NK-92 (cell line): ENCODE data around the gene FCN1.

Experiments used
- DNase-seq: peaks from one replicate; lab custom pipeline; 2025; ENCODE audit not compliant: unreplicated experiment; lab: John Stamatoyannopoulos, UW

The FCN1 gene

DNA sequence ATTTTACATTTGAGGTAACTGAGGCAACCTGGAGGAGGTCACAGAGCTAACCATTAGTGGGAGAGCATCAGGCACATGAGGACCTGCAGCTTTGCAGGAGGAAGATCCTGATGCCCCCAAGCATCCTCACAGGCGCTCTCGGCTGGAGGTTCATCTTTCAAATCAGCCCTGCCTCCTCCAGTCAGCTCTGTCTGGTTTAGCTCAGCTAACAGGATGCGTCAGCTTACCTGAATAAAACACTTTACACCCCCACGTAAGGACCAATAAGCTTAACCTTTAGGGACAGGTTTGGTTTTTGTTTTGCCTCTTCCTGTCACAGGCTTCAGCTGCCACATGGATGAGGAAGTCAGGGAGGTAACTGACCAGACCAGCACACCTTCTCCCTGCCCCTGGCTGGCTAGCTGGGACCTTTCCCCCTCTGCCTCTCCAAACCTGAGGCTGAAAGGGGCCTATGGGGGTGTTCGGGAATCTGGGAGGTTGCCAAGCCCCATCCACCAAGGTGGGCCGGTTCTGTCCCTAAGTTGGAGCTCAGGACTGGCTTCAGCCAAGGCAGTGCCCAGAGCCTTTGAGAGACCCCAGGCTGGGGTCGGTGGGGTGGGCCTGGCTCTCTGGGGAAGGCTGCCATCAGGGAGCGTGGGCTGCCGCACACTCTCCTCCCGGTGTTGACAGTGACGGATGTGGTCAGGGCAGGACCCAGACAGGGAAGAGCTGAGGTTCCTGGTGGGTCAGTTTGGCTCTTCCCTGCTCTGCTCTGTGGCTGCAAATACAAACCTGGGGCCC, 20.0 kb upstream of the FCN1 start:
- DNase-seq = no peak

DNA sequence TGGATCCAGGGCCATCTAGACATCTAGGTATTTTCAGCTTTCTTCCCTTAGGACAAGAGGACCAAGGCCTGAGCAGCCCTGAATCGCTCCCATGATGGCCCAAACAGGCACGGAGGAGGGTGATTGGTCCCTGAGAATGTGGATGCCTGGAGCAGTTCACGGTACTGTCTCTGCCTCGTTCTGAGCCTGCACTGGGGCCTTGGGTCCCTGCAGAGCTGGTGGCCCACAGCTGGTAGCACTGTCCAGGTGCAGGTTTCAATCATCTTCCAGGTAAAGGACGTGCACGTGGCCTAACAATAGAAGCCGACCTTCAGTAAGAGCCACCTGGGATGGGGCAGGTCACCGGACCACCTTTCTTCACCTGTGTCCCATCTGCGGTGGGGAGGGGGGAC, 19.4 kb upstream of the FCN1 start:
- DNase-seq = no peak

DNA sequence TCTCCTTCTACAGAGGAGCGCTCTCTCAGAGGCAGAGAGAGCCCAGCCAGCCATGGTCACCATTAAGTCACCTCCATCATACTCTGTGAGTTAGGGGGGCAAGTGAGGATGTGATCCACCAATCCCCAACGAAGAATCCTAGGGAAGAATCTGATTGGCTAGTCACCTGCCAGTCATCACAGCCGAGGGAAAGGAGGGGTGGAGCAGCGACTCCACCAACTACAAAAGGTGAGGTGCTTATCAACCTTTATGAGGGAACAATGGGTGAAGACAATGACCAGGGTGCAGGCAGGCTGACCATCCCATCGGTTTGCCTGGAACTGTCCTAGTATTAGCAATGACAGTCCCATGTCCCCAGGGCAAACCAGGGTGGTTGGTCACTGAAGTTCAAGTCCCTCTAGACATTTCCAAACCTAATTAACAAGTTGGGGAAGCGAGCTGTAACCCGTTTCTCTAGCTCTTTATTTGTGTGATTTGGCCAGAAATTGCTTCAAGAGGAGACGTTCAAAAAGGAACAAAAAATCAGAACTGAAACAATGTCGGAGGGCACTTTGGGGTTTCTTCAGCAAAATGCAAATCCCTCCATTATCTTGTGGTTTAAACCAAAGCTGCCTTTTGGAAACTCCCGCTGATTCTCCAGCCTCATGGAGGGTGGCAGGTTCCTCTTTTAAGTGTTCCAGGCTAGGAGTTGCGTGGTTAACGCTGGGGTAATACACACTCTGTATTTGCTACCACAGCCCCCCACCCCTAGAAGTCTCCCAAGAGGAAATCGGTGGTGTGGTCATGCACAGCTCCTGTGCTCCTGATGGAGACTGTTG, 18.8 kb upstream of the FCN1 start:
- no peak for DNase-seq

DNA sequence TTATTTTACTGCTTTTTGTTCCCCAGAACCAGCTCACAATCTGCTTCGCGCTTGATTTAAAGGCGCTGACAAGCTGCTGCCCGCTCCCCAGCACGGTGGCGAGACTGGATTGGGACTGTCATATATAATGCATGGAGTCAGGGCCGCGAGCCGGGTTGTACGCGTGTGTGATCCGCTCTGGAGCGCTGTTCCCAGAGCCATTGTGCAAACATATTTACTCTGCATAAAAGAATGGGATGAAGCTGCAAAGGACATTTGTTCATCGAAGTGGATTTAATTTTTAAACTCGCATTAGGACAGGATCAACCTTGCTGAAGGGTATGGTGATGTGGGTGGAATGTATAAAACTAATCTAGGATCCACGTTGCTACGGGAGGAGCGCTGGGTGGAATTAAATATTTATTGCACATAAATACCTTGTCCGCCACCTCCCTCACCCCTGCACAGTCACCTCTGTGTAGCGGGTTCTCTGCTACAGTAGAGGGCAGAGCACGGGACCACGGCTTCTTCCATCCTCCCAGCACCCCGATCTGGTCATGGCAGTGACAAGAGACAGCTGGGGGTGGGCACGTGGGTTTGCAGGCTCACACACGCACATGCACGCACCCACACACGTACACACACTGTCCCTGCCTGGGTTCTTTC, 18.1 kb upstream of the FCN1 start:
- no peak for DNase-seq

DNA sequence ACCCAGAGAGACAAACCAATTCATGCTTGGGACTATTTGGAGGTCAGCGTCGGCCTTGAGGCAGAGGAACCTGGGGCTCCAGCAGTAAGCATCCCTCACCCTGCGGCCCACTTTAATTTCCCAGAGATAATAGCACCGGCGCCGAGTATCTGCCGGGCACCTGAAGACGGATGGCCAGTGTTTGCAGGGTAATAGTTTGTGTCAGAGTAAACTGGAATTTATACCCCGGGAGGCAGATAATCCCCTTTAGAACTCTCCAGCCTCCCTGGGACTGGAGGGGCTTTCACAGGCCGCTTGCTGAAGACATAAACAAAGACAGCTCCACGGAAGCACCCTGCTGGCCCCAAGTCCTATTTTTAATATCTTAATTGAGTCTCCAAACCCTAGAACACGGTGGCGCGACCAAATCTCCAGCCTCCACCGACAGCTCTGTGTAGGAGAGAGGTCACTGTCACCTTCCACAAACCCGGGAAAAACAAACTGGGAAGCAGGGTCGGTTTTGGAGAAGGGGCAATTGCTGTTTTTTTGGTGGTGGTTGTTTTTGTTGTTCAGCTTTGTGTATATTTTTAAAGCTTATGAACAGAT, 17.4 kb upstream of the FCN1 start:
- DNase-seq = no peak

DNA sequence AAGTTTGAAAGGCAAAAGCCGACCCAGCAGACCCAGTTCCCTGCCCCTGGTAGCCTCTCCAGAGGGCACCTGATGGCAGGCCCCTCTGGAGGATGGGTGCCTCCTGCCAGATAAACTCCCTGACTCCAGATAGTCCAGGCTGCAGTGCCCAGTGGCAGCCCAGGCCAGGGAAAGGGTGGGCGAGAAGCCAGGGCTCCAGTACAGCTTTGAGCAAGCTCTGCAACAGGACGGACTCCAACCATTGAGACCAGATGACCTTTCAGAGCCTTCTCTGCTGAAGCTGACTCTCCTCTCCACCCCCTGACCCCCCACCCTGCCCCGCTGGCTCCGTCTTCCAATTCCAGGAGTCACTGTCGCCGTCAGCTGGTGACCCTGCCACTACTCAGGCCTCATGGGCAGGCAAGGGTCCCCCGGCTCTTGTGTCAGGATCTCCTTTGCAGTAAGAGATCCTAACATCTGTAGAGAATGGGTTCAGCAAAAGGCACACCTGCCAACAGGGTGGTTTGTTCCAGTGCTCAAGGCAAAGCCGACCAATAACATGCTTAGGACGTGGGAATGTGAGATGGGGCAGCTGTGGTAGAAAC, 15.5 kb upstream of the FCN1 start:
- DNase-seq = no peak

DNA sequence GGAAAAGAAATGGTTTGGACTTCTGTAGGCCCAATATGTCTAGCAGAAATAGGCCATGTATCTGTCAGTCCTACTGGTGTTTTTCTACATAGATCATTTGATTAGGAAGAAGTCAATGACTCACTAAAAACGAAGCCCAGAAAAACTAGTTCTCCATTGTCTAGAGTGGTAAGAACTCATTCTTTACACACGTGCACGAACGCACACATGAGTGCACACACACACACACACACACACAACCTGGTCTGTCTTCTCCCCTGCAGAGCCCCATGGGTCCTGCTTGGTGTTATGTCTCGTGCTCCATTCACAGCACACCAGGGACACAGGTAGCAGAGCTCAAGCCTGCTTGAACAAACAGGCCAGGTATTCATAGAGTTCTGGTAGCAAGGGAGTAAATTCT, 14.9 kb upstream of the FCN1 start:
- DNase-seq = no peak

DNA sequence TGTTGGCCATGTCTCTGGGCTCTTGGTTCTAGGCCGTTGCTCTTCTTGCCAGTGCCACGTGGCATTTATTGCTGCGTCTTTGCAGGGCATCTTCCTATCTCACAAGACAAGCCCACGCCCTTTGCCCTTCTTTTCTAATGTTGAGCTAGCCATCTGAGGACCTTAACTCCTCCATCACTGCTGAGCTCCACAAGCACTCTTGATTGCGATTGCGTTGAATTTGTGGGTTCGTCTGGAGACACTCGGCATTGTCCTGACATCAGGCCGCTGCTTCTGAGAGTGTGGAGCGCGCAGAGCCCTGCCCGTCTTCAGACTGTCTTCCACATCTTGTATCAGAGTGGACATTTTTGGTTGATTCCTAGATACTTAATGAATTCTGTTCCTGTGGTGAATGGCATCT, 14.5 kb upstream of the FCN1 start:
- DNase-seq = no peak

DNA sequence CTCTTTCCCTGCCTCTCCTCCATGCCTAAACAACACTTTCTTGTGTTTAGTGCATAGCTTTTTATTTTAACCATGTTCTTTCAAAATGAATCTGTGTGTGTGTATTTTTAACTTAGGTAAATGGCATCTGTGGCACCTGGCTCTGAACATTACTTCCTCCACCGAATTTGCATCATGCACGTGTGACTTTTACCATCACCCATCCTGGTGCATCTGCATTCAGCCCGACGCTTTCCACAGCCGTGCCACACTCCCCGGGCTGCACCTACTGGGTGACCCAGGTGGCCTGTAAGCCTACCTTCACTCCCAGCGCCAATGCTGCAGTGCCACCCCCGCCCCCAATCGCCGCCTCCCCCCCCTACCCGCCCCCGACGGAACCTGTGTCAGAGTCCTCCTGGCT, 12.7 kb upstream of the FCN1 start:
- DNase-seq = no peak

DNA sequence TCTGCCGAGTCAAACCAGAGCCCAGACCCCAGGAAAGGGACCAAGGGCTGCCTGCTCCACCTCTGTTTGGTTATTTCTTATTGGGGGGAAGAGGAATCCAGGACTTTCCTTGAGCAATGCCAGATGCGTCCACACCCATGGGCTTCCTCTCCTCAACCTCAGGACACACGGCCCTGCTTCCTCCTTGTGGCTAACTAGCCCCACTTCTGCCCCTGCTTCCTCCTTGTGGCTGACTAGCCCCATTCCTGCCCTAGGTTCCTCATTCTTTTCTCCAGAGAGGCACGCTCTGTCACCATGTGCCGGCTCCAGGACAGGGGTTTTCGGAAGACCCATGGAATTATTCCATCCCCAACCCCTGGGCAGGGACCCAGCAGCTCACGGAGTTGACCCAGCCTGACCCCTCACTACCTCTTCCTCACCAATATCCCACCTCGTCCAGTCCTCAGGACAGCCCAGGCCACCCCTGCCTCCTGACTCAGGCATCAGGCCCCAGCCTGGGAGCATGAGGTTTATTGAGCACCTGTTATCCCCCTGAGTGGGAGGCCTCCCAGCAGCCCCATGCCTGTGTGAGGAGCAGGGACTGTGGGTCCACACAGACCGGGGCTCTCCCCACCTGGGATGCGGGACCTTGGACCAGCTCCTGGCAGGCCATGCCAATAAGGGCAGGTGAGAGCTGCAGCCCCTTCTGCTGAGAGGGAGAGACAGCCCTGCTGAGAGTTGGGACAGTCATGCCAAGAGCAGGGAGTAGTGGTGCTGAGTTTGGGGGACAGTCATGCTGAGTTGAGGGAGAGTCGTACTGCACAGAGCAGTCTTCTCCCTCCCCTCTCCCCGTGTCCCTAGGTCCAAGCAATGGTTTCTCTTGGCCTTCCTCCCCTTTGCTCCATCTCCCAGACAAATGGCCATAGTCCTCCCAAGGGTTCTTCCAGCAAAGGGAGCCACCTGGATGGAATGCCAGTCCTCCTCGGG, 11.8 kb upstream of the FCN1 start:
- DNase-seq = no peak

DNA sequence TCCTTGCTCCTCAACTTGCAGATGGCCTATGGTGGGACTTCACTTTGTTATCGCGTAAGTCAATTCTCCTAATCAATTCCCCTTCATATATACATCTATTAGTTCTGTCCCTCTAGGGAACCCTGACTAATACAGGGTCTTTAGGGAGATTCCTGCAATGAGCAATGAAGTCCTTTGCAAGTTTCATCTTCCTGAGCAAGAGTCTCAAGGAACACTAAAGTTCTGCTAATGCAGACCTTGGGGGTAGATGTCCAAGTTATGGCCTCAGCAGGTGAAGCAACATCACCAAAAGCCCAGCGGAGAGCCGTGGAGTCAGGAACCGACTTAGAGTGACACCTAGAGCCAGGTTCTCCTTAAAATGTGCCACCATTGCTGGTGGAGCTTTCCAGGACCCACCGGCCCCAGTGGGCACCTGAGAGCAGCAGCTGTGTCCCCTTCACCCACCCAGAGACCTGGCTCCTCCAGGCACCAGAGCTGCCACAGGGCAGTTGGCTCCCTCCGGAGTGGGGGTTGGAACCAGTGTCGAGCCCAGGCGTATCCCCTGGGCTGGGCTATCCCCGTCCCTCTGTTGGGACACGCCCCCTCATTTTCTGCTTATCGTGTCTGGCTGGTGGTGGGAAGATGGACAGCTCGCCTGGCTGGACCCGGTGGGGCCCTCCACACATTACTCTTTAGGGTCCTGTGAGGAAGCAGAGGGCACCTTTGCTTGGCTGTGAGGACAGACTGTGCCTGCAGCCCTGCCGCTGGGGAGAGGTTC, 10.9 kb upstream of the FCN1 start:
- no peak for DNase-seq

DNA sequence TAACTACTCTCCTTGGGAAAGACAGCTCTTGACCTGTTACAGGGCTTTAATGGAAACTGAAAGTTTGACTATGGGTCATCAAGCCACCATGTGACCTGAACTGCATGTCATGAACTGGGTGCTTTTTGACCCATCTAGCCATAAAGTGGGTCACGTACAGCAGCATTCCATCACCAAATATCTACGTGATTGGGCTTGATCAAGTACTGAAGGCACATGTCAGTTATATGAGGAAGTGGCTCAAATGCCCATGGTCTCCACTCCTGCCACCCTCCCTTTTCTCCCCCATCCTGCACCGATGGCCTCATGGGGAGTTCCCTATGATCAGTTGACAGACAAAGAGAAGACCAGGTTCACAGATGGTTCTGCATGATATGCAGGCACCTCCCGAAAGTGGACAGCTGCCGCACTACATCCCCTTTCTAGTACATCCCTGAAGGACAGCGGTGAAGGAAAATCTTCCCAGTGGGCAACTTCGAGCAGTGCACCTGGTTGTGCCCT, 7.3 kb upstream of the FCN1 start:
- no peak for DNase-seq

DNA sequence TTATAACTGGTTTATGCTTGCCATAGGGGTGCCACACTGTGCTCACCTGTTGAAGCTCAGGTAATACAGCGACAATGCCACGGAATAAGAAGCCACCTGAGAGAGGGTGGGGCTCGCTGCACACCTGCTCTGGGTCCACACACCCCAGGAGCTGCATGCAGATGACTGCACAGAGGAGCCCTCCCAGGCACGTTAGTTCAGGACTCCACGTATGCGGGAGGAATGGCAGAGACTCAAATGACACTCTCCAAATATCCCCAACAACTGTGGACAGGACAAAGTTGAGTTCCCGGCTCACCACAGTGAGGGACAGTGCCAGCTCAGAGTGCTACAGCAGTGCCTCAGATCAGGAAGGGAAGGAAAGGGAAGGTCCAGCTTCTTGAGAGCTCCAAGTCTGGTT, 5.8 kb upstream of the FCN1 start:
- DNase-seq = no peak

DNA sequence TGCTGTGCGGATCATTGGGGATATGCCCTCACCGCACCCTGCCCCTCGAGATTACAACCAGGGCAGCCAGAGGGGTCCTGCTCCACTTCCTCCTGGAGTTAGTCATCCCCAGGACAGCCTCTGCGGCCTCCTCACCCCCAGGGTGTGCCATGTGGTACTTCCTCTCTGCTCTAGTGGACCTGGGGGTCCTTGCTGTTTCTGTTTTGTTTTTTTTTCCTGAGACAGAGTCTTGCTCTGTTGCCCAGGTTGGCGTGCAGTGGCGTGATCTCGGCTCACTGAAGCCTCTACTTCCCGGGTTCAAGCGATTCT, 5.2 kb upstream of the FCN1 start:
- DNase-seq = no peak

DNA sequence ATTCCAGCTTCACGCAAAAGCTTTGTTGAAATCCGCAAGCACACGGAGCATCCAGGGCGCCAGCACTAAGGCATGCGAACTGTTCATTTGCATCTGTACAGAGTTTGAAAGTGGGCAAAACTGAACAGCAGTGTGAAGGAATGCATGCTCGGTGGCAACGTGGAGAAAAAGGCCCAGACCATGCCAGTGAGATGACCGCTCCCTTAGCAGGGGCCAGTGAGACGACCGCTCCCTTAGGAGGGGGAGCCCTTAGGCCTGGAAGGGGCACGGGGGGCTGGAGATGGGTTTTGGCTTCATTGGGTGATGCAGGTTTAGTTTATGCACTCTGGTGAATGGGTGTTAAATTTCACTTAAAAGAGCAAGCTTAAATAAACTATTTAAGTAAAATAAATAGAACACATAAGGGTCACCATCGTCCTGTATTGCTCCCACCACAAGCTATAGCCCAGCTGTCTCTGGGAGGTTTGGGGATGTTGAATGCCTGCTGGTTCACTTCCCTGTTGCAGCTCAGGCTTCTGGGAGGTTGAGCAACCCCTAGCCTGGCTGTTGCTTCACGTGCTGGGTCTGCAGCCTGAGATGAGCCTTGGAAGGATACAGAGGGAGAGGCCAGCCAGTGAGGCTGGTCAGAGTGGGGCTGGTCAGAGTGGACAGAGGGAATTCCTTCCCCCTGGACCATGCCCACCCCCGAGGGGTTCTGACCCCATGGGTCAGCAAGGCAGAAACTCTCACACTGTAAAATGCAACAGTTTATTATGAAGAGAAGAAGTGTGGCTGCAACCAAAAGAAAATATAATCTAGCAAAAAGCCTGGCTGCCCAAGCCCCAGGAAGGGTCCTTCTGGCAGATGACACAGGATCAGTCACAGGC, 4.6 kb upstream of the FCN1 start:
- no peak for DNase-seq

DNA sequence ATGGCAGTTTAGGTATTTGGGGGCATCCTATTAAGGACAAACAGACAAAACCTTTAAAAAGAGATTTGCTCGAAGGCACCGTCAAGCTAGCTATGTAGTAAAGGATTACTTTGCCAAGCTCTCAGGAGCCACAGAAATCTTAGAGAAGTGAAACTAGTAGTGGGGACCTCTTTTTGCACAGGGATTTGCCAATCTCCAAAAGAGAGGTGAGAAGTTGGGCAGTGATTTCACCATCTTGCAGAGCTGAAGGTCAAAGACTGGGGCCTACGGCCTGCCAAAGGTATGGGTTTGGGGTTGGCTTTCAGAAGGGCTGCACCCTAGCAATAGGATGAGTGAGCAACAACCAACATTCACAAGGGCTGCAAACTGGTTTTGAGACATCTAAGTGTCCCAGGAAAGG, 1.6 kb upstream of the FCN1 start:
- no peak for DNase-seq

DNA sequence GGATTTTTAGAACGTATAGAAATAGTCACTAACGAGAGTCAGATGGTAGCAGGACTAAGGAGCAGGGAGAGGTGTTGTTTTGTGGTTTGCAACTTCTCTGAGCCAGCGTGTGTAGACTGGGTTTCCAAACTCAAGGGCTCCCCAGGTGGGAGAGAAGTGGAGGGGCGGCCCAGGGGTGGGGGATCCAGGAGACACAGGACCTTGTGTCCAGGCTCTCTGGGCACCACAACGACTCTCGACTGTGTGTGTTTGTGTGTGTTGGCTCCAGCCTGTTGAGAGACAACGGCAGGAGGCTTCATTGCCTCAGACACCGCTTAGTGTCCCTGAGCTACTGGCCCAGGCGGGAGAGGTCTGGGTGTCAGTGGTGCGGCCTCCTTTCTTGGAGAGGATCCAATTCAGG, 934 bp upstream of the FCN1 start:
- DNase-seq = no peak

DNA sequence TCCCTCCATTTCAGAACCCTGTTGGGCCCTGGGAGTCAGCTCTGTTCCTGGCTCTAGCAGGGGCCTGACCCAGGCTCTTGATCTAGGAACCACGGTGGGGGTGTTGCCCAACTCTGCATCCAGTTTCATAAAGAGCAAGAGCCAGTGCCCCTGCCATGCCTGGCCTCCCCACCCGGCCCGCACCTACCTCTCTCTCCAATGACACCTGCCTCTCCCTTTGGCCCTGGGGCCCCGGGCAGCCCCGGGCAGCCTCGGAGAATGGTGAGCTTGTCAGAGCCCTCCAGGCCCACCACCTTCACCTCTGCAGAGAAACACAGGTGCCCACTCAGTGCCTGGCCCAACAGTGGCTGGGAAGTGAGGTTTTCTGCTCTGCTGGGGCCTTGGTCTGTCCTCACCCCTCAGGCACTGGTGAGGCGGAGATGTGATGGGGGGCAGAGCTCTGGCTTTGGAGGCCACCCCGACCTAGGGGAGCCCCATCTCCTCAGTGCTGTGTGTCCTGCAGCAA, 1.5 kb downstream of the FCN1 start:
- DNase-seq = no peak
